GM19240 (cell line): ENCODE data around the gene FAM120A.

Experiments
- DNase-seq: peaks from one replicate; pipeline ENCODE4 v3.0.0; 2011; ENCODE audit warnings: low spot score; ENCODE audit not compliant: insufficient read length

Gene FAM120A

GRCh38 chr9:93577975-93578682 is 126.6 kb downstream of the FAM120A start:
- DNase-seq = no peak

- no peak for DNase-seq
These were observed 127.4 kb downstream of the FAM120A start for GRCh38 chr9:93578844-93579243.

DNA sequence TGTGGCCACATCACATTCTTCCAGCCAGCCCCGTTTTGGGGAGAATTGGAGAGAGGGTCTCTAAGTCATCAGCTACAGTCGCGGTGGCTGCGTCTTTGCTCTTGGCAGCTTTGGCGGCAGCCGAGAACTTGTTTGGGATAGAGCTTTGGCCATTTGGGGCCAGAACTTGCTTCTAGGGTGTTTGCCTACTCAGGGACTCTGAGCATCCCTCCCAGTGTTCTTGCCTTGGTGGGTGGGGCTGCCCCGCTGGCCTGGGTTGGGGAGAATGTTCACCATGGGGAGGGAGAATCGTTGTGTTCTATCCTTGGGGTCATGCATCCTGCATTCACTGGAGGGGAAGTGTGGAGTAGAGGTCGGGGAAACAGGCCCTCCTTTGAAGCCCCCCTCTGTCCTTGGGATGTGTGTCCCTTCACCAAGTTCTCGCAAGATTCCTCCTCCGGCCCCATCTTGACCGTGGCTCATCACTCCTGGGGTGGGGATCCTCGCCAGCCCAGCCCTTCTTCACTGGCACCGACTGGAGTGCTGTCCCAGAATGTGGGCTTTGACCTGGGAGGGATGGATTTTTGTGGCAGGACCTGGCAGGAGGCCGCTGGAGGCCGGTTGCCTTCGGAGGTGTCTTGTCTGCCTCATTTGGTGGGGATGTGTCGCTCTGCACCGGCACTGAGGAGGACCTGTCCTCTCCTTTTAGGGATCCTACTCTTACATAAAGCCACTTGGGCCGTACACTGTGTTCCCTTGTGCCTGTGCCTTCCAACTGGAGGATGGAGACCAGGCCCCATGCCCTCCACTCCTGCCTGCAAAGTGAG is 128.4 kb downstream of the FAM120A start:
- no peak for DNase-seq

DNA sequence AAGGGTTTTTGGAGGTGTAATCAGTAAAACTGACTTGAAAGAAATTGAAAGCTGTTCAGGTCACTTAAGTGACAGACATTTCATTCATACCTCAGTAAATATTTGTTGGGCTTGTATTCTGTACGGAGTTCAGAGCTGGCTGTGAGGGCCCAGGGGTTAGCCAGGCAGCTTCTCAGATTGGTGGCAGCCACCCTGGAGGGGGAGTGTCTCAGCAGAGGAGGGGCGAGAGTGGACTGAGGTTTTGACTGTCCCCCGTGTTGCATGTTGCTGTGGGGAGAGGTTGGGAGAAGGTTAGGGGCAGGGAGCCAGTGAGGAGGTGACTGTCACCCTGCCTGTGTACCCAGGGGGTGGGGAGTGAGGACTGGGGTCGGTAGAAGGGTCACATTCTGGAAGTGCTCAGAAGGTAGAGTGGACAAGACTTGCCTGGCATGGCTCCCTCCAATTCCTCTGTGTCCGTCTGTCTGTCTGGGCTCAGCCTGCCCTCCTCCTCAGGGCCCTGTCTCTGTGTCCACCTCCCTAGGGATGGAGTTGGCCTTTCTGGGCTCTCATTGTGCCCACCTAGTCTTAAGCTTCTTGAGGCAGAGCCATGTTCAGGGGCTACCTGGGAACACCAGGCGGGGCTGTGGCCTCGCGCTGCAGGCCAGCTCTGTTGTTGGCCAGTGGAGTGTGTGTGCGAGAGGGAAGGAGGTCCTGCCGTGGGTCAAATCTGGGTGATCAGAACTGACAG is 129.3 kb downstream of the FAM120A start:
- no peak for DNase-seq

DNA sequence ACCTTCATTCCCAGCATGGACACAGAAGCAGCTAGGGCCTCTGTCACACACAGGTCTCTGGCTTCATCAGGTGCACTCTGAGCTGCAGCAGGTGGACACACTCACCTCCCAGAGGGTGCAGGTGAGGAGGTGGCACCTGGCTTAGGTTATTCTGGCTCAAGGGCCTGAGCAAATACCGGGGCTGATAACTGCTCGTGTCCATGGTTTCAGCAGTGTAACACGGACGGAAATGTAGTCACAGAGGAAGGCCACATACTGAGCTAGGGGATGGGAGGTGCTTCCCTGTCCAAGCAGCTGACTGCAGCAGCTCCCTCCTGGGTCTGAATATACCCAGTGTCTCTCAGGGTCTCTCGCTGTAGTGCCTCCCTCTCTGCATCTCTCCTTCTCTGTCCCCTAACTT is 130.6 kb downstream of the FAM120A start:
- DNase-seq = no peak

DNA sequence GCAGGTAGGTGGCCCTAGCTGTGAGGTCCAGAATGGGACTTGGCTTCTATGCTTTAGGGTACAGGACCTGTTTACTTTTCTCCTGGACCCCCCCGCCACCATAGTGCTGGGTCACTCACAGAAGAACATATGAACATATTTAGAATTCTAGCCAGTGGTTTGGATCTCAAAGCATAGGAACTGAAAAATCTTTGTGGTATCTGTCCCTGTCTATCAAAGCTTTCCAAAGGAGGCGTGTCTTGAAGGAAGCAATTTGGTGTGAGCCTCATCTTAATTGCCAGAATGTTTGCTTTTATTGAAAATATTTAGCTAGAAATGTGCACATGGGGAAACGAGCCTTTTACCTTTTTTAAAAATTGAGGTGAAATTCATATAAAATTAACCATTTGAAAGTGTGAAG is 131.1 kb downstream of the FAM120A start:
- DNase-seq = no peak

DNA sequence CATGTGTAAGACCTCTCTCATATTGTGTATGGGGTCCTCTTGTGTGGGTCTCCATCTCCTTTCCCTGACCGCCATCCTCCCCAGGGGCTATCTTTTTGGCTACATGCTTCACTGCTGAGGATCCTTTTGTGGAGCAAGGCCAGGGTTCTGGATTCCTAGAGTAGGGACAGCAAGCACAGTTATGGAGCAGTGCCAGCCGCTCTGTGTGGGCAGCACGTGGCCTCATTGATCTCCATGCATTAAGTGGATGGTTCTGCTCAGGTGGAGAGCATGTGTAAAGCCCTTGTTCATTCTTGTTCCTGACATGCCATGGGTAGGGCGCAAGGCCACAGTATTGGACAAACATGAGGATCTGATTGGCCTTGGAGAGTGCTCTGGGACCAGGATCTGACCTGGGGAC is 133.8 kb downstream of the FAM120A start:
- DNase-seq = no peak

DNA sequence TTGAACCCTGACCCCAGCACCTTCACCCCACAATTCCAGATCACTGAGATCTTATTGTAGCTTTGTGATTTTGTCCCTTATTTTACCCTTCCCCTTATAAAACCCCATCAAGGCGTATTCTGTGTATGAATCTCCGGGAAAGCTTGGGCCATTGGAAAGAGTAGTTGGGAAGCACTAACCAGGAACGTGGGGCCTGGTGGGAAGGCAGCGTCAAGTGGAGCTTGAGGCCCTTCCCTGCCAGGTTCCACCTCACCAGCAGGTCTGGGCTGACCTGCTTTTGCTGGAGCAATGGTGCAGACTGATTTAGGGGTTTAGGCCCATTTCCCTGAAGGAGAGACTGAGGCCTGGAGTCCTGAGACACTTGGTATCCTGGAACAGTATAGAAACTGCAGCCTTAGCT is 134.2 kb downstream of the FAM120A start:
- no peak for DNase-seq

DNA sequence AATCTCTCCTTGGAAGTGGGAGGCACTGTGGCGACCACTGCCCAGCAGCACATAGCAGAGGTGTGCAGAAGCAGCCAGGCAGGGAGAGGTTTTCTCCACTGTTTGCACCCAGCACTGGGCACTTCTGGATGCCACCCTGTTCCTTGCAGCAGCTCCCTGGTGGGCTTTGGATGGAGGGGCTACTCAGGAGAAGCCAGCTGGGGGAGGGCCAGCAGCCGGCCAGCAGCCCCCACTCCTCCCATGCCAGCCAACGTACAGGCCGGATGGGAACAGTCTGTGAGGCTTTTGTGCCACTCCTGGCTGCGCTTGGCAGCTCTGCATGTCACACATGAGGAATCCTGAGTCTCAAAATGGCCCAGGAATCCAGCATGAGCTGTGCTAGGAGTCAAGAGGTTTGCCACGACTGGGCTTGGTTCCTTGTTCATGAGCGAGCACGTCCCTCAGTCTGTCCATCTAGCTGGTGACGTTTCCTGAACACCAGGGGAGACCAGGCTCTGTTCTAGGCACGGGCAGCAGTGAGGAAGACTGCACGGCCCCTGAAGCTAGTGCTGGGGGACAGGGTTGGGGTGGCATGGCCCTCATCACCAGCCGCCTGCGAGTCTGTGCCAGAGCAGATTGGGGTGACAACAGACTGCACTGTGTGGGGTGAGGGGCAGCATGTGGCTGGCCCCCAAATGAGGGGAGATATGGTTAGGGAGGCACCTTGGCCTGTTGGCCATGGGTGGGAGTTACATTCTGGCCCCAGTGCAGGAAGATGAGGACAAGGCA is 135.0 kb downstream of the FAM120A start:
- no peak for DNase-seq

DNA sequence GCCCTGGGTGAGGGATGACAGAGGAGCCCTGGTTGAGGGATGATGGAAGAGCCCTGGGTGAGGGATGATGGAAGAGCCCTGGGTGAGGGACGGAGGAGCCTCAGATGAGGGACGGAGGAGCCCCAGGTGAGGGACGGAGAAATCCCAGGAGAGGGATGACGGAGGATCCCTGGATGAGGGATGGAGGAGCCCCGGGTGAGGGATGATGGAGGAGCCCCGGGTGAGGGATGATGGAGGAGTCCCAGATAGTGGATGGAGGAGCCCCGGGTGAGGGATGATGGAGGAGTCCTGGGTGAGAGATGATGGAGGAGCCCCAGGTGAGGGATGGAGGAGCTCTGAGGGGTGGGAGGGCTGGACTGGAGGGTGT is 135.8 kb downstream of the FAM120A start:
- DNase-seq = no peak

DNA sequence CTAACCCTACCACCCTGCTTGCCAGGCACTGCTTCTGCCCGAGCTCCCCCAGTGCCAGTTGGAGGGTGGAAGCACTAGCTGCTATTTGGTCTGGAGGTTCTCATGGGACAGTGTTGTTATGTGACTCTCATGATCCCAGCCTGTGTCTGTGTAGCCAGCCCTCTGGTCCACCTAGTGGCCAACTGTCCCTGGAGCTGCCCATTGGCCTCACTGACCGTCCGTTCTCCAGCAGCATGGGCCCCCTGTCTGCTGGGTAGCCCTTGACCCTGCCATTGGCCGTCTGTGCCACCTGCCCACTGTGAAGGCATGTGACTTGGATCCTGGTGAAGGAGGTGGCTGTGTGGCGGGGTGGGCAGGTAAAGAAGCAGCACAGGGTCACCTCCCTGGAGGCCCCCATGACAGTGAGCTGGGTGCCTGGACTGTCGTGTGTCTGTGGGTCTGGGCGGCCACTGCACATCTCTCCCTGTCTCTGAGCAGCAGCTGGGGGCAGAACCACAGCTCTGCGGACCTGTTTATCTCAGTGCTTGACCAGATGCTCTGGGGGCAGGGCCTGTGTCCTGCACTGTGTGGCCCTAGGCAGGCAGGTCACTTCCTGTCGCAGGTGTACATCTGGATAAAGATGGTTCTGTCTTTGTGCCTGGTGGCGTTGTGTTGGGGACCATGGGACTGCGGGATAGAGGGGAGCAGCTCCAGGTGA is 136.3 kb downstream of the FAM120A start:
- DNase-seq = no peak

GRCh38 chr9:93588641-93589609 is 137.4 kb downstream of the FAM120A start:
- DNase-seq = no peak

DNA sequence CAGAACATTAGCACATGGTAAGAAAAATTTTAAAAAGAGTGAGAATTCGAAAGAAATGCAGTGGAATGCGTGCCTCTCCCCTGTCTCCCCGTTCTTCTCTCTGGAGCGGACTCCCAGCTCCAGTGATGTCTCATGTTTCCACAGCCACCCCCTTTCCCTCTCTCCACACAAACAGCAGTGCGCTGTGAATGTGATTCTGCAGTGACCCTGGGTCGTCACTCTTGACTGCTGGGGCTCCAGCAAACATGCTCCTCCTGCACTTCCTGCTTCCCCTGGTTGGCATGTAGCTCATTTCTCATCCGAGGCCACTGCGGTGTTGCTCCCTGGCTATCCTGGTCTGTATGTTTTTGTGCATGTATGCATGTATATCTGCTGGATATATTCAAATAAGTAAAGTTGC is 138.2 kb downstream of the FAM120A start:
- no peak for DNase-seq

GRCh38 chr9:93590609-93591234 is 139.2 kb downstream of the FAM120A start:
- DNase-seq = no peak

- no peak for DNase-seq
These were observed 140.0 kb downstream of the FAM120A start for GRCh38 chr9:93591301-93592007.

DNA sequence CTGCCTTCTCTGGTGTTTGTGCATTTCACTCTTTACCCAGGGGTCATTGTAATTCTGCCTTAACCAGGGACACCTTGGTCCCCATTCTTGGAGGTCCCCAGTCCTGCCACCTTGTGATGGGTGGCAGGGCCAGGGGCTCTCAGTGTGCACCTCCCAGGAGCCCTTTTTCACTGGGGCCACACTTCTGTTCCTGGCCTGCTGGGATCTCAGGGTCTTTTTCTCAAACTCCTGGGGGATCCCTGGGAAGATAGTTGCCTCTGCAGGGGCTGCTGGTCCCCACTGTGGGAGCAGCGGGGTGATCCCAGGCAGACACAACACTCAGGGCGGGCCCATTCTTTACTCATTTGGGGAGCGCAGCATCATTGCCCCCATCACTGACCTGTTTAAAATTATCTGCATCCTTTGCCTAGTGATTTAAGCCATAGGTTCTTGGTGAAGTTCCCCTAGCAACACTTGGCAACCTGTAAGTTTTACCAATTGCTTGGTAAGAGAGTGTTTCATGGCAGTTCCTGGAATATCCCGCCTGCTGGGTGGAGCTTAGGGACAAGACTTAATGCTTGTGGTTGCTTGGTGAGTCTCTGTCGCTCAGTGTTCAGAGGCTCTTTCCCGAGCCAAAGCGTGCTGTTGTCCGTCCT is 140.6 kb downstream of the FAM120A start:
- DNase-seq = no peak

DNA sequence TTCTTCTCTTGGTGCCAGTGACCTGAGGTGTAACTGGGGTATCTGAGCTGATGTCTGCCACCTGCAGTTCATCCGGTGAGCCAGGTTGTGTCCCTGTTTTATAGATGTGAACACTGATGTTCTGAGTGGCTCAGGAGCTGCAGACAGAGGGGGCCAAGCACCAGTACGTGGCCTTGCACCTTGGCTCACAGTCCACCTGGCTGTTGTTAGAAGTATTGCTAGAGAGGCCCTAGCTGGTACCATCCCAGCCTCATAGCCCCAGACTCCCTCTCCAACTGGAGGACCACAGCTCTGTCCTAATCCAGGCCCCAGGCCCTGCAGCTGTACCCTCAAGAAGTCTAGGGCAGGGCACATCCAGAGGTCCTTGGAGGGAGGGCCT is 141.1 kb downstream of the FAM120A start:
- DNase-seq = no peak

DNA sequence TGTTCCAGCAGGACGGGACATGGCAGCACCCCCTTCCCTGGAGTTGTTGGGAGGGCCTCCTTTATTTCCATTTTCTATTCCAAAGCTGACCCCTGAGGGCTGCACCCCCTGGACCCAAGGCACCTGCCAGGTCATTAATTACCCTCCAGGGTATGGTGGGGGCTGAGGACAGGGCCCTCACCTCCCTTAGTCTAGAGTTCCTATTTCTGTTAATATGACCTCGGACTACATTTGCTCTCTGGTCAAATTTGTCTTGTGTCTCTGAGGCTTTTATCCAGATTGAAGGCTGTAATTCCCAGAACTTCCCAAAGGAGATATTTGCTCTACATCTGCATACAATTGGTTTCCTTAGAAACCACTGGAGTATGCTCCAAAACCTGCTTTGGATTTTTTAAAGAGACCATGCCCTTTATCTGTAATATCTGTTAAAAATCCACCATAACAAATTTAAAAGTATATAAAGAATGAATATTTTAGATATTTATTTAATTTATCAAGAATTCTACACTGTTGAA is 141.7 kb downstream of the FAM120A start:
- DNase-seq = no peak
